Esophagus squamous epithelium (tissue), 4 donors: Measurements from ENCODE around the gene TRIOBP.

Experiments used
- POLR2A ChIP-seq, 4 donors: fragments of 450-650 bp; IDR thresholded peaks; one replicate each; pipeline ENCODE4 v1.6.1; 2017; ENCODE audit warnings: antibody characterized with exemption in 4 of 4, mild to moderate bottlenecking in 4 of 4, moderate library complexity in 3 of 4
- TF ChIP-seq, protein P1 (sequence below), 6 experiments: fragments of 450-650 bp in 4 of 6; fragments of 200-600 bp in 2 of 6; sonication (generic) in 2 of 6; IDR thresholded peaks; one replicate each; pipeline ENCODE4 v1.5.1; 2016 to 2019; ENCODE audit warnings: antibody characterized with exemption in 6 of 6, mild to moderate bottlenecking in 4 of 6, moderate library complexity in 4 of 6

DNA sequence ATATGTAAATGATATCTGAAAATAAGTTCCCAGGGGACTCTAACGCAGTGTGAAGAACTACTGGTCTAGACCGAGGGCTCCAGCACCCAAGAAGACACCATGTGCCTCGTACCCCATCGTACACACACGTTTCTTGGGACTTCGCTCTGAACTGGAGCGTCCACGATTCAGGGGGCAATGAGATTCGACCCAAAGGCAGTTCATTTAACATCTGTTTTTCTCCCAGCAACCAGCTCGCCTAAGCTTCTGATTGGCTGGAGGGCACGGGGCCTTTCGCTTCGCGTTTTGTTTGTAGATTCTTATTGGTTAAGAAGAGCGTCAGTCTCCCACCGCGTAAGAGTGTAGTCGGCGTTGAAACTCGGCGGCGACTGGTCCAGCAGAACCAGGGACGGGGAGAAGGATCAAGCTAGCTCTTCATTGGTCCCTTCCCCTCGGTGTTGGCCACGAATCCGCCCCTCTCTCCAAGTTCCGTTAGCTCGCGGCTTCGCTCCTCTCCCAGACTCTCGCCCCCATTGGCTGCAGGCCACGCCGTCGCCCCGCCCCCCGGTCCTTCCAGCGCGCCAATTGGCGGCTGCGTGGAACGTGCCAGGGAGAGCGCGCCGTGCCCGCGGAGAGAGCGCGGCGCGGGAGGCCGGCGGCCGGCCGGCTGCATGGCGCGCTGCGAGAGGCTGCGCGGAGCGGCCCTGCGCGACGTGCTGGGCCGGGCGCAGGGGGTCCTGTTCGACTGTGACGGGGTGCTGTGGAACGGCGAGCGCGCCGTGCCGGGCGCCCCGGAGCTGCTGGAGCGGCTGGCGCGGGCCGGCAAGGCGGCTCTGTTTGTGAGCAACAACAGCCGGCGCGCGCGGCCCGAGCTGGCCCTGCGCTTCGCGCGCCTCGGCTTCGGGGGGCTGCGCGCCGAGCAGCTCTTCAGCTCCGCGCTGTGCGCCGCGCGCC lies 38.4 kb upstream of the TRIOBP start, which contains the start of gene PDXP:
- TF ChIP-seq, protein P1, sequence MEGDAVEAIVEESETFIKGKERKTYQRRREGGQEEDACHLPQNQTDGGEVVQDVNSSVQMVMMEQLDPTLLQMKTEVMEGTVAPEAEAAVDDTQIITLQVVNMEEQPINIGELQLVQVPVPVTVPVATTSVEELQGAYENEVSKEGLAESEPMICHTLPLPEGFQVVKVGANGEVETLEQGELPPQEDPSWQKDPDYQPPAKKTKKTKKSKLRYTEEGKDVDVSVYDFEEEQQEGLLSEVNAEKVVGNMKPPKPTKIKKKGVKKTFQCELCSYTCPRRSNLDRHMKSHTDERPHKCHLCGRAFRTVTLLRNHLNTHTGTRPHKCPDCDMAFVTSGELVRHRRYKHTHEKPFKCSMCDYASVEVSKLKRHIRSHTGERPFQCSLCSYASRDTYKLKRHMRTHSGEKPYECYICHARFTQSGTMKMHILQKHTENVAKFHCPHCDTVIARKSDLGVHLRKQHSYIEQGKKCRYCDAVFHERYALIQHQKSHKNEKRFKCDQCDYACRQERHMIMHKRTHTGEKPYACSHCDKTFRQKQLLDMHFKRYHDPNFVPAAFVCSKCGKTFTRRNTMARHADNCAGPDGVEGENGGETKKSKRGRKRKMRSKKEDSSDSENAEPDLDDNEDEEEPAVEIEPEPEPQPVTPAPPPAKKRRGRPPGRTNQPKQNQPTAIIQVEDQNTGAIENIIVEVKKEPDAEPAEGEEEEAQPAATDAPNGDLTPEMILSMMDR (IDR thresholded peaks at IDR 0.05), result no peak
- TF ChIP-seq POLR2A (IDR thresholded peaks at IDR 0.05), result peak in 3 of 4 donors; percentile 58 to 78 (median 64)
